HG03196 (cell line): ENCODE results near the gene CCDC85C.

ENCODE experiments used
- ATAC-seq: cut with Tn5 transposase; IDR thresholded peaks from one replicate; pipeline ENCODE4 v1.9.1; 2021; ENCODE audit not compliant: unreplicated experiment

Gene CCDC85C

DNA sequence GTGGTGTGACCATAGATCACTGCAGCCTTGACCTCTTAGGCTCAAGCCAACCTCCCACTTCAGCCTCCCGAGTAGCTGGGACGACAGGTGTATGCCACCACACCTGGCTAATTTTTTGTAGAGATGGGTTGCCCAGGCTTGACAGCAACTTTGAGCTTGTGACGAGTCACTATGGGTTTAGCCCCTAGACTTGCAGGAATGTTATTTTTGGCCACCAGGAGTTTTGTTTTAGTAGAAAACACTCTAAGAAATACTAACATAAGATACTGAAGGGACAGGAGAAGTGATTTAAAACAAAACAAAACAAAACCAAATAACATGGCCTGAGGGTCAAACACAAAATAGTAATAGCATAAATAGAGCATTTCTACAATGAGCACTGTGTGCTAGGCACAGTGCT is 149.8 kb downstream of the CCDC85C start:
- ATAC-seq = no peak

DNA sequence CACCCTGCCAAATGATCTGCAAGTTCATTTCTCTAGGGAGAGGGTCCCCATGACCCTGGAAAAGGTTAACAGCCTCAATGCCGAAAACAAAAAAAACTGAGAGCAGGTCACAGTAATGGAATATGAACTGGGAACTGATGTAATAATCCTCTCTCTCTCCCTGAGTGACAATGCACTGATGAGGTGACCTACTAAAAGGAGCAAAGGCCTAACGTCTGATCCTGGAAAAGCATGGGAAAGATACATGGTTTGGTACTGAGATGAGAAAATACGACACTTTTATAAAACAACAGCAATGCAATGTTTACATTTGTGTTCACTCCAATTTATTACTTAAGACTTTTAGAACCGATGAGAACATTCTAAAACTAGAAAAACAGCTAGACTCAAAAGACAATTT is 151.0 kb downstream of the CCDC85C start:
- no peak for ATAC-seq

DNA sequence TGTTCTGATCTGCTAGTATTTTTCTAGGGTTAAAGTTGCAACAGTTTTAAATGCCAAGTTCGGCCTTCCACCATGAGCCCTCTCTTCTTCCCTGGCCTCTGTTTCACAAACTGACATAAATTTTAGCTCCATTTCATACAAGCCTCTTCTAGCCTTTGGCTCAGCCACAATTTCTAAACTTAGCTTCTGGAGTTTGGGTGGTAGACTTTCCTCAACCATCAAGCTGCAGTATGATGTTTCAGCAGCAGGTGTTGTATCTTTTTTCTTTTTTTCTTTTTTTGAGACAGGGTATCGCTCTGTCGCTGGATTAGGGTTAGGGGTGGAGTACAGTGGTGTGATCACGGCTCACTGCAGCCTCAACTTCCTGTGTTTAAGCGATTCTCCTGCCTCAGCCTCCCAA is 152.8 kb downstream of the CCDC85C start:
- no peak for ATAC-seq

DNA sequence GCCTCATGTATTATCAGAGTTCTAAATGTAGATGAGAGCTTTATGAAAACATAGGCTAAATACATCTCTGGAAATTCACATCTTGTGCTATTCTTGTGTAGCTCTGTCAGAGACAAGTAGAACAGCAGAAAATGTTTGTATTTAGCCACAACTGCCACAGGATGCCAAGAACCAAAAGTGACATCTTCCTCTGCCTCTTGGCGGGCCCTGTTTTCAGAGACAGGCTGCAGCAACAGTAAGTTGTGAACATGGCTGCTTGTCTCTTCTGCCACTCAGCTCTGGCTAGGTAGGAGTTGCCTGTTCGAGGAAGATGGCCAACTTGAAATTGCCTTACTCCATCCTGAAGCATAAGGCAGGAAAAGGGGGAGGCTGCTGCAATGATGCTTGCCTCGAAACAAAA is 153.7 kb downstream of the CCDC85C start:
- no peak for ATAC-seq
